GM12801 (cell line): ENCODE measurements around the gene PSMG2.

Source experiments
- TF ChIP-seq, protein P1 (sequence below): IDR thresholded peaks from one replicate; pipeline ENCODE4 v1.5.1; 2011; ENCODE audit warnings: control low read depth; ENCODE audit not compliant: insufficient read length; ENCODE audit errors: extremely low read depth

Gene PSMG2

DNA sequence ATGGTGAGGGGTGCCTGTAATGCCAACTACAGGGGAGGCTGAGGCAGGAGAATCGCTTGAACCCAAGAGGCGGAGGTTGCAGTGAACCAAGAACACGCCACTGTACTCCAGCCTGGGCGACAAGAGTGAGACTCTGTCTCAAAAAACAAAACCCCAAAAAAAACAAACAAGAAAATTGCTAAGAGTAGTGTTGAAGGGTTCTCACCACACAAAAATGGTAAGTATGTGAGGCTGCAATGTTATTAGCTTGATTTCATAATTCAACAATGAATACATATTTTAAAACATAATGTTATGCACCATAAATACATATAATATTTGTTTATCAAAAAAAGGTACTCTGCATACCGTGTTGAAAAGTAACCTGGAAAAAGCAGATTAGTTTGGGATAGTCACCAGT is 45.8 kb downstream of the PSMG2 start:
- TF ChIP-seq, protein P1, sequence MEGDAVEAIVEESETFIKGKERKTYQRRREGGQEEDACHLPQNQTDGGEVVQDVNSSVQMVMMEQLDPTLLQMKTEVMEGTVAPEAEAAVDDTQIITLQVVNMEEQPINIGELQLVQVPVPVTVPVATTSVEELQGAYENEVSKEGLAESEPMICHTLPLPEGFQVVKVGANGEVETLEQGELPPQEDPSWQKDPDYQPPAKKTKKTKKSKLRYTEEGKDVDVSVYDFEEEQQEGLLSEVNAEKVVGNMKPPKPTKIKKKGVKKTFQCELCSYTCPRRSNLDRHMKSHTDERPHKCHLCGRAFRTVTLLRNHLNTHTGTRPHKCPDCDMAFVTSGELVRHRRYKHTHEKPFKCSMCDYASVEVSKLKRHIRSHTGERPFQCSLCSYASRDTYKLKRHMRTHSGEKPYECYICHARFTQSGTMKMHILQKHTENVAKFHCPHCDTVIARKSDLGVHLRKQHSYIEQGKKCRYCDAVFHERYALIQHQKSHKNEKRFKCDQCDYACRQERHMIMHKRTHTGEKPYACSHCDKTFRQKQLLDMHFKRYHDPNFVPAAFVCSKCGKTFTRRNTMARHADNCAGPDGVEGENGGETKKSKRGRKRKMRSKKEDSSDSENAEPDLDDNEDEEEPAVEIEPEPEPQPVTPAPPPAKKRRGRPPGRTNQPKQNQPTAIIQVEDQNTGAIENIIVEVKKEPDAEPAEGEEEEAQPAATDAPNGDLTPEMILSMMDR, result no peak

DNA sequence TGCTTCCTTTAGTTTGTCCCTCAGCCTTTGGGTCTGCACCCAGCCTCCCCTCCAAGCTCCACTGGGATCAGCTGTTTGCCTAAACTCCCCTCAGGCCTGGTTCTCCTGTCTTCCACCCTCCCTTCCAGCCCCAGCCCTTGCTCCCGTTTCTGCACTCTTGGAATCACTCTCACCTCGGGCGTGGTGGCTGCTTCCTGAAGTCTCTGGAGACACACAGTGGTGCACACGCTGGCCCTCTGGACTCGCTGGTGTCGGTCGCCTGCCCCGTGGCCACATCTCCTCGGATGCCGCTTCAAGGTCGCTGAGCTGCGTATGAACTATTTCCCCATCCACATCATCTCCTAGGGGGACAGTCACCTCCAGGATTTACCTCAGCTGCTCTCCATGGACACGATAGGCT is 46.3 kb downstream of the PSMG2 start:
- TF ChIP-seq, protein P1, result no peak

DNA sequence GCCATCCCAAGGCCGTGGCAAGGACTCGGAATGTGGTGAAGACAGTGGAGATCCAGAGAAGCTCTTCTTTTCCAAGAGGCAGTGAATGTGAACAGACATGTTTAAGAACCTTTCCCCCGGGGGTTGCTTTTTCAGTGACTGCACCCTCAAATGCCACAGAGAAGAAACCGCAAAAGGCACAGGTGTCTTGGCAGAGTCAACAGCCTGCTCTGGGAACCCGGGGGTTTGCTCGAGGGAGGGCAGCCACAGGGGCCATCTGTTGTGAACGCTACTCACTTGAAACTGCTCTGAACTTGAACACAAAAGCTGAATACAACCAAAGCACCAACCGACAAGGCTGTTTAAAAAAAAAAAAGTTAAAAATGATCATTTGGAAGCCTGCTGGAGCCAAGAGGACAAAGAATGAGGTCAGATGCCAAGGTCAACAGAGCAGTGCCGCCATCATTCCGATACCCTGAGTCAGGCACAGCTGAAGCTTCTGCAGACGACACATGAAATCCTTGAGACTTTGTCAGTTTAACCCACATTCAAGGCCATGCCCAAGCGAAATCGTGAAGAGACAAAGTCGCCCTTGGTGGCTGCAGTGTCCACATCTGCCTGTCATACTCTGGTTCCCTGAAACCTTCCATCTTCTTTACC is 47.4 kb downstream of the PSMG2 start:
- TF ChIP-seq, protein P1, result no peak

DNA sequence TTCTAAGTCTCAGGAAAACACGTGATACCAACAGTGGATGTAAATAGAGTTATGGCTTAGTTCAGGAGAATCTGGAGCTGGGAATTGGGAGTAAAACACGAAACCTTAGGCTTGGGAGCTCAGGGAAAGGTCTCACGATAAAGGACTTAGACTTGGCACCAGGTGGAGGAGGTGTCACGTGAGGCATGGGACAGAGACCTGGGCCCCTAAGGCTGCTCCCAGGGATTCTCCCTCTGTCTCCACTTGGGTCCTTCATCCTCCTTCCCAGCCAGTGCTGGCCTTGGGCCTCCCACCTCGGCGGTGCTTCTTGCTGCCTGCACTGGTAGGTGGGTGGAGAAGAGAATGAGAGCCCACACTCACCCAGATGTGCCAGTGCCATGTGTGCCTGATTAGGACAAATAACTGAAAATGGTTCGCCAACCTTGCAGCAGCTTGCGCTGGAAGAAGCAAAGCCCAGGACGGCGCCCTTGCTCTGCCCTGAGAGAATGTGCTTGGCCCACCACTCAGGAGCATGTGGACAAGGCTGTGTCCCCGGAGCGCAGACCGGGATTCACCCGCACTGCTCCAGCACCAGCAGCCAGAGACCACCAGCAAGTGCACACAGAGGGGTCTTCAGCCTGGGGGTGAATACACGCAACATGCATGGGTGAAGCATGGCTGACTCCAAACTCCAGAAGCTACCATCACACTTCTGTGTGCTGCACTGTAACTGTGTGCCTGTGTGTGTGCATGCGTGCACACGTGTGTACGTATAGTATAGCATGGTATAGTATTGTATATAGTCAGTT is 48.1 kb downstream of the PSMG2 start:
- TF ChIP-seq, protein P1, result no peak

DNA sequence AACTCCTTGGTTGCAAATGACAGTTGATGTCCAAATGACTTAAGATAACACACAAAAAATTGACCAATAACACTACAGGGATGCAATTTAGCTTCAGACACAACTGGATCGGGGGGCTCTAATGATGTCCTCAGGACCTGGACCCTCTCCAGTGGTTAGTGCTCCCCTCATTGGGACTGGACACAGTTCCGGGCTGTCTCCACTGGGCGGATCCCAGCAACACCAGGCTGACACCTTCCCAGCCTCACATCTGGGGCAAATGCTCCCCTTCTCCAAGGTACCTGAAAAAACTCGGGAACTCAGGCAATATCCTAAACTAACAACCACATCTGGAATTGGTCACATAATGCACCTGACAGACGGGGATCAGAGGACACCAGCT is 48.7 kb downstream of the PSMG2 start:
- TF ChIP-seq, protein P1, result no peak

DNA sequence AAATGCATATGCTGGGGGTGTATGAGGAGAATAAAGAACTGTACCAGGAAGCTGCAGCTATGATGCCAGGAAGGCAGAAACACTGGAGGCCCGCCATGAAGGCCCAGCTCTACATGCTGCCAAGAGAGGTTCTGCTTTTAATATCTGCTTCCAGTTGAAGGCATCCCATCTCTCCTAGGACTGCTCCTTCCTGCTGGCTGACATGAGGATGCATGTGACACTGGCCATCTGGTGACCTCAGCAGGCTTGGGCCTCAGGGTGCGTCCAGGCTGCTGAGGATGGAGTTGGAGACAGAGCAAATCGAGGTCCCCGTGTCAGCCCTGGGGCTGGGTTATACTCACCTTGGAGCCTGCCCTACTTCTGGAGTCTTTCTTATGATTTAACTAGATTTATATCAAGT is 49.0 kb downstream of the PSMG2 start:
- TF ChIP-seq, protein P1, result no peak

DNA sequence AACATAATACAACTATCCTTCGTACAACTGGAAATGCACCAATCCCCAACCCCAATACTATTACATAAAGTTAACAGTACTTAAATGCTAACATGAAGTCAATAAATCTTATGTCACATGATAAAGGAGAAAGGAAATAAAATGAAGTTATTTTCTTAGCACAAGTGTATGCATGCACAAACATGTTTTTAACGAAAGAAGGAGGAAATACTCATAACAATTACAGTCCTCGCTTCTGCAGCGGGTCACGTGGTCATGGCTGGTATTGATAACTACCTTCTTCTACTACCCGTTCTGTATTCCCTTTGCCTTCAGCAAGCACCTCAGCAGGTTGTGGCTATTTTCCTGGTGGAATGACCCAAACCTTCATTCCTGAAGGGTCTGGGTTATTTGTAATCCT is 51.7 kb downstream of the PSMG2 start:
- TF ChIP-seq, protein P1, result no peak
